ENCODE data around the gene TNF. TPM values are rescaled to one million over a fixed set of nuclear protein-coding genes. Genes with fewer than 3 reads are reported as not detected.

TNF gene
- total and polyA plus RNA-seq, 2 of the 13 experiments (the other 11 are each of a cell fraction or from before 2014, with no cell fraction given): not detected

- TF ChIP-seq, protein P1, sequence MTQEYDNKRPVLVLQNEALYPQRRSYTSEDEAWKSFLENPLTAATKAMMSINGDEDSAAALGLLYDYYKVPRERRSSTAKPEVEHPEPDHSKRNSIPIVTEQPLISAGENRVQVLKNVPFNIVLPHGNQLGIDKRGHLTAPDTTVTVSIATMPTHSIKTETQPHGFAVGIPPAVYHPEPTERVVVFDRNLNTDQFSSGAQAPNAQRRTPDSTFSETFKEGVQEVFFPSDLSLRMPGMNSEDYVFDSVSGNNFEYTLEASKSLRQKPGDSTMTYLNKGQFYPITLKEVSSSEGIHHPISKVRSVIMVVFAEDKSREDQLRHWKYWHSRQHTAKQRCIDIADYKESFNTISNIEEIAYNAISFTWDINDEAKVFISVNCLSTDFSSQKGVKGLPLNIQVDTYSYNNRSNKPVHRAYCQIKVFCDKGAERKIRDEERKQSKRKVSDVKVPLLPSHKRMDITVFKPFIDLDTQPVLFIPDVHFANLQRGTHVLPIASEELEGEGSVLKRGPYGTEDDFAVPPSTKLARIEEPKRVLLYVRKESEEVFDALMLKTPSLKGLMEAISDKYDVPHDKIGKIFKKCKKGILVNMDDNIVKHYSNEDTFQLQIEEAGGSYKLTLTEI (CRISPR knock-in tag; conservative IDR thresholded peaks at IDR 0.05): no peak
- TF ChIP-seq ZNF530 (CRISPR knock-in tag; IDR thresholded peaks at IDR 0.05; ENCODE audit: low read depth) (no peak), PRDM15 (CRISPR knock-in tag; IDR thresholded peaks at IDR 0.05) (no peak), ZNF616 (CRISPR knock-in tag; IDR thresholded peaks at IDR 0.05; ENCODE audit: low read depth) (no peak), ZBTB20 (CRISPR knock-in tag; IDR thresholded peaks at IDR 0.05; ENCODE audit: borderline replicate concordance, low read depth) (no peak), REXO4 (CRISPR knock-in tag; IDR thresholded peaks at IDR 0.05; ENCODE audit: borderline replicate concordance) (no peak), KDM5B (CRISPR knock-in tag; IDR thresholded peaks at IDR 0.05; ENCODE audit: borderline replicate concordance) (no peak), HES4 (CRISPR knock-in tag; IDR thresholded peaks at IDR 0.05; ENCODE audit: borderline replicate concordance) (no peak), CAMTA2 (CRISPR knock-in tag; IDR thresholded peaks at IDR 0.05; ENCODE audit: borderline replicate concordance) (no peak), PHF20 (CRISPR knock-in tag; IDR thresholded peaks at IDR 0.05) (peak; percentile 91), CREB1 (IDR thresholded peaks at IDR 0.05) (peak; percentile 79), CREB1 (CRISPR knock-in tag; IDR thresholded peaks at IDR 0.05) (peak; percentile 97), ZBTB37 (CRISPR knock-in tag; IDR thresholded peaks at IDR 0.05) (no peak), FOXM1 (CRISPR knock-in tag; IDR thresholded peaks at IDR 0.05) (no peak), ZNF20 (CRISPR knock-in tag; IDR thresholded peaks at IDR 0.05) (no peak), HDAC2 (CRISPR knock-in tag; IDR thresholded peaks at IDR 0.05) (peak; percentile 74), ELF1 (CRISPR knock-in tag; IDR thresholded peaks at IDR 0.05) (peak; percentile 92), FOXC1 (CRISPR knock-in tag; IDR thresholded peaks at IDR 0.05; ENCODE audit: borderline replicate concordance) (no peak), HOXA7 (CRISPR knock-in tag; IDR thresholded peaks at IDR 0.05) (no peak), RBM22 (optimal IDR thresholded peaks at IDR 0.05; ENCODE audit: low read length) (no peak), ATAD3A (CRISPR knock-in tag; IDR thresholded peaks at IDR 0.05) (no peak), ZNF256 (CRISPR knock-in tag; conservative IDR thresholded peaks at IDR 0.05) (no peak), SMARCC2 (IDR thresholded peaks at IDR 0.05) (no peak)
These were observed 28.2 kb upstream of the TNF start, which contains the start of gene NFKBIL1 (continued) for GRCh38 chr6:31546958-31547726.
